SH-SY5Y (cell line): Measurements from ENCODE around the gene RIT2.

Experiments used
- GATA2 ChIP-seq: IDR thresholded peaks from 2 replicates; pipeline ENCODE4 v1.6.1; 2011; ENCODE audit warnings: mild to moderate bottlenecking, low read depth, low read length
- GATA3 ChIP-seq: IDR thresholded peaks from 2 replicates; pipeline ENCODE4 v1.6.1; 2011; ENCODE audit warnings: low read depth, mild to moderate bottlenecking, low read length, moderate library complexity

GRCh38 chr18:43159086-43159770 lies 43.7 kb upstream of the RIT2 start:
- TF ChIP-seq GATA2 (no peak), GATA3 (no peak)
